ENCODE measurements around the gene WDR4. TPM values are rescaled to one million over a fixed set of nuclear protein-coding genes. Genes with fewer than 3 reads are reported as not detected.

The WDR4 gene
- polyA plus RNA-seq, 1 of the 3 experiments (the other 2 are of a cell fraction), result 26.5 TPM

GRCh38 chr21:42900446-42900845 lies 21.1 kb upstream of the WDR4 start:
- ChIA-PET CTCF (no interaction called here), POLR2A (no interaction called here)
- Histone ChIP-seq H3K4me1 (ENCODE audit: control insufficient read depth in 1 of 2, insufficient read depth in 2 of 2, low read depth in 1 of 2, low read length in 1 of 2) (no peaks in the 10 kb centered on the region), H3K4me3 (ENCODE audit: low read depth in 2 of 2, low read length in 1 of 2) (no peak overlapping the region), H3K9me3 (no peaks in the 10 kb centered on the region), H3K9me2 (no peaks in the 10 kb centered on the region), H4K20me1 (ENCODE audit: insufficient read depth) (0 out of 2 replicates have a peak, but pooled peaks cover 3% of the 10 kb centered on the region), H2AFZ (ENCODE audit: low read depth) (no peak overlapping the region), H3K9ac (no peak overlapping the region), H3K27ac (ENCODE audit: low read depth in 2 of 2, low read length in 1 of 2) (no peak overlapping the region), H3K4me2 (no peak overlapping the region), H3K36me3 (replicated peaks in 1 of 2; ENCODE audit: control insufficient read depth in 1 of 2, insufficient read depth in 2 of 2, low read length in 1 of 2) (peaks cover 41 to 46% of the 10 kb centered on the region in 2 experiments), H3K27me3 (ENCODE audit: insufficient read depth) (no peaks in the 10 kb centered on the region), H3F3A (replicated peaks; ENCODE audit: insufficient read depth) (no peaks in the 10 kb centered on the region), H3K79me2 (ENCODE audit: insufficient read depth) (peaks cover 64% of the 10 kb centered on the region)
- WGBS (ENCODE audit: low lambda C conversion rate), result 99% methylated on average over 4 of the region's 4 CpGs
- DNase-seq, result no peak
- TF ChIP-seq NFIC (IDR thresholded peaks at IDR 0.05; ENCODE audit: borderline replicate concordance), result no peak
- no peak for TF ChIP-seq RXRA (IDR thresholded peaks at IDR 0.05; ENCODE audit: borderline replicate concordance, low read depth)
- TF ChIP-seq IRF3 (IDR thresholded peaks at IDR 0.05; ENCODE audit: low read depth, low read length), result no peak
- TF ChIP-seq TEAD4 (IDR thresholded peaks at IDR 0.05; ENCODE audit: borderline replicate concordance, insufficient read depth), result no peak
- TF ChIP-seq GATA2 (CRISPR knock-in tag; IDR thresholded peaks at IDR 0.05), result no peak
- TF ChIP-seq EZH2phosphoT487 (IDR thresholded peaks at IDR 0.05; ENCODE audit: borderline replicate concordance, low read depth), result no peak
- no peak for TF ChIP-seq TAF1 (IDR thresholded peaks at IDR 0.05; ENCODE audit: borderline replicate concordance, low read depth, low read length)
- no peak for TF ChIP-seq REST (IDR thresholded peaks at IDR 0.05; ENCODE audit: low read depth, low read length)
- TF ChIP-seq NRF1 (IDR thresholded peaks at IDR 0.05; ENCODE audit: low read depth, low read length), result no peak
- TF ChIP-seq GABPA (IDR thresholded peaks at IDR 0.05; ENCODE audit: low read depth), result no peak
- no peak for TF ChIP-seq TCF12 (IDR thresholded peaks at IDR 0.05)
- no peak for TF ChIP-seq MEF2A (IDR thresholded peaks at IDR 0.05; ENCODE audit: borderline replicate concordance, low read depth)
- TF ChIP-seq SMC3 (IDR thresholded peaks at IDR 0.05; ENCODE audit: low read depth, low read length), result no peak
- TF ChIP-seq USF1 (IDR thresholded peaks at IDR 0.05; ENCODE audit: borderline replicate concordance, low read depth), result no peak
- no peak for TF ChIP-seq PBX3 (IDR thresholded peaks at IDR 0.05)
- no peak for TF ChIP-seq SIN3A (IDR thresholded peaks at IDR 0.05; ENCODE audit: borderline replicate concordance, low read depth, low read length)
- TF ChIP-seq MAX (IDR thresholded peaks at IDR 0.05; ENCODE audit: low read depth), result no peak
